Measurements from ENCODE around the gene AGR2.

Gene AGR2

DNA sequence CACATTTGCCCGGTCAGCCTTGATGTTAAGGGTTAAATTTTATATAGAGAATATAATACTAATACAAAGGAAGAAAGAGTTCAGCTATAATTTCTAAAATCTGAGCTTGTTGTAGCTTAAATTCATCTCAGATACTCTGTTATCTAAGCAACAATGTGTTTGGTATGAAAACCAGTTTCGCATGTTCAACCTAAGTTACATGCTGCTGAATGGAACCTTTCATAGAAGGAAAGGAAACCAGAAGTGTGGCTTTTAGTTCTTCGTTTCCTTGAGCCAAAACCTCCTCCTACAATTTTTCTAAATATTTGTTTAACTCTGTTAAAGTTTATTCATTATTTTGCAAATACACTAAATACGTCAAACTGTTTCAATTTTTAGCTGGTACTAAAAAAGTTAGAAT, 18.5 kb downstream of the AGR2 start:
- Histone ChIP-seq H2AK5ac (ENCODE audit: low read length, severe bottlenecking) (no peak overlapping the region), H3K14ac (ENCODE audit: low read length in 2 of 2) (no peak overlapping the region), H2BK5ac (ENCODE audit: low read depth, low read length, poor library complexity, severe bottlenecking) (no peak overlapping the region), H3K79me1 (replicated peaks; ENCODE audit: low read length, poor library complexity, severe bottlenecking) (no peaks in the 10 kb centered on the region), H3K18ac (ENCODE audit: low read depth in 1 of 2, low read length in 2 of 2) (no peak overlapping the region), H3K4ac (ENCODE audit: low read depth in 1 of 2, low read length in 2 of 2) (no peak overlapping the region), H4K91ac (ENCODE audit: low read length) (no peak overlapping the region), H3K23ac (ENCODE audit: low read length in 2 of 2) (no peak overlapping the region), H2BK12ac (ENCODE audit: low read length in 2 of 2) (no peak overlapping the region), H4K8ac (ENCODE audit: low read length) (no peak overlapping the region), H3K9me3 (ENCODE audit: control insufficient read depth, low read length) (no peaks in the 10 kb centered on the region), H3K27me3 (ENCODE audit: control insufficient read depth in 1 of 2, insufficient read depth in 1 of 2, low read length in 2 of 2) (no peaks in the 10 kb centered on the region), H2AFZ (ENCODE audit: low read depth, low read length) (no peak overlapping the region), H2BK120ac (ENCODE audit: low read depth, low read length) (no peak overlapping the region), H3K4me1 (ENCODE audit: control insufficient read depth, insufficient read depth, low read depth, low read length) (no peaks in the 10 kb centered on the region), H3K4me3 (ENCODE audit: insufficient read depth in 1 of 2, low read depth in 1 of 2, low read length in 2 of 2) (no peak overlapping the region), H3K4me2 (ENCODE audit: low read length, poor library complexity, severe bottlenecking) (no peak overlapping the region), H3K9ac (ENCODE audit: low read length) (no peak overlapping the region), H2BK15ac (ENCODE audit: low read depth, poor library complexity, severe bottlenecking) (no peak overlapping the region), H3K36me3 (ENCODE audit: control insufficient read depth in 1 of 2, insufficient read depth in 2 of 2, low read depth in 1 of 2, low read length in 2 of 2) (no peaks in the 10 kb centered on the region), H3K27ac (ENCODE audit: low read length, poor library complexity, severe bottlenecking) (no peak overlapping the region)
- DNase-seq = no peak
- WGBS = 100% methylated on average over 1 of the region's 4 CpGs

DNA sequence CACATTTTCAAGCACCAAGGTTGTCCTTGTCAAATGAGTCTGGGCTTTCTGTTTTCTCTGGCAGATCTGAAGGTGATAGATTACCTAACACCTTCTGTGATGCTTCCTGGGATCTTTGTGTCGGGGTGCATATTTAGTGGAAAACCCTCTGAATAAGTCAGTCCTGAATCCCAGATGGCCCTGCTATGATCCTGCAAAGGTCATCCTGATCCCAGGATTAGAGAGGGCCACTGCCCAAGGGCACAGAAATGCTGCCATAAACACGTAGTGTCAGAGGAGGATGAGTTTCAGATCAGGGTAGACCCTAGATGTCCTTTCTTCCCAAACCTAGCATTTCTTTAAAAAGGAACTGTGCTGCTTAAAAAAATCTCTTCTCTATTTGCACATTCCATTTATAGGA, 19.0 kb downstream of the AGR2 start:
- 82% methylated on average over 2 of the region's 2 CpGs for WGBS
- no peaks in the 10 kb centered on the region for H3K4me1 ChIP-seq (ENCODE audit: control insufficient read depth, insufficient read depth, low read depth, low read length)
- no peak overlapping the region for H3K4me2 ChIP-seq (ENCODE audit: low read length, poor library complexity, severe bottlenecking)

DNA sequence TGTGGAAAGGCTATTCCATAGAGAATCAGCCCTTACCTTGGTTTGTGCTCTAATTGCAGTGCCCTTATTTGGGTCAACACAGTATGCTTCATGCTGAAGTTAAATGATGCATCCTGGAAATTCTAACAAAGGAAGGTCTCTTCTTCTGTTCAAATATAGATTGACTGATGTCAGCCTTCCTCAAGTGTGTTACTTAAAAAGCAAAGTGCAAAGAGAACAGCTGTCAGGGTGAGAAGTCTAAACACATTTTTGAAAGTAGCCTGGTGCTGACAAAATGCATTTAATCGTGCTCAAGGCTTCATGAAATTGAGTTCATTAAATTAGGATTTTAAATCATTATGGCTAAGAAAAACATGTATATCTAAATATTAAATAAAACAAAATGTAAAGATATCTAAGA, 19.5 kb downstream of the AGR2 start:
- no peak overlapping the region for H2AFZ ChIP-seq (ENCODE audit: low read depth, low read length)
- H2BK5ac ChIP-seq (ENCODE audit: low read depth, low read length, poor library complexity, severe bottlenecking) = no peak overlapping the region
- no peak overlapping the region for H4K91ac ChIP-seq (ENCODE audit: low read length)
- H2AK5ac ChIP-seq (ENCODE audit: low read length, severe bottlenecking) = no peak overlapping the region
- H3K9ac ChIP-seq (ENCODE audit: low read length) = no peak overlapping the region
- H3K27me3 ChIP-seq (ENCODE audit: control insufficient read depth in 1 of 2, insufficient read depth in 1 of 2, low read length in 2 of 2) = no peaks in the 10 kb centered on the region
- no peak overlapping the region for H3K18ac ChIP-seq (ENCODE audit: low read depth in 1 of 2, low read length in 2 of 2)
- no peaks in the 10 kb centered on the region for H3K4me1 ChIP-seq (ENCODE audit: control insufficient read depth, insufficient read depth, low read depth, low read length)
- H2BK12ac ChIP-seq (ENCODE audit: low read length in 2 of 2) = no peak overlapping the region
- H3K4me3 ChIP-seq (ENCODE audit: insufficient read depth in 1 of 2, low read depth in 1 of 2, low read length in 2 of 2) = no peak overlapping the region
- whole genome bisulfite sequencing = no CpG with 5 or more reads among the region's 1 CpG
- H3K4ac ChIP-seq (ENCODE audit: low read depth in 1 of 2, low read length in 2 of 2) = no peak overlapping the region
- DNase-seq = no peak
- no peak overlapping the region for H3K27ac ChIP-seq (ENCODE audit: low read length, poor library complexity, severe bottlenecking)
- H2BK120ac ChIP-seq (ENCODE audit: low read depth, low read length) = no peak overlapping the region
- no peak overlapping the region for H3K23ac ChIP-seq (ENCODE audit: low read length in 2 of 2)
- no peak overlapping the region for H3K14ac ChIP-seq (ENCODE audit: low read length in 2 of 2)
- no peaks in the 10 kb centered on the region for H3K36me3 ChIP-seq (ENCODE audit: control insufficient read depth in 1 of 2, insufficient read depth in 2 of 2, low read depth in 1 of 2, low read length in 2 of 2)
- no peak overlapping the region for H3K4me2 ChIP-seq (ENCODE audit: low read length, poor library complexity, severe bottlenecking)
- H4K8ac ChIP-seq (ENCODE audit: low read length) = no peak overlapping the region
- H2BK15ac ChIP-seq (ENCODE audit: low read depth, poor library complexity, severe bottlenecking) = no peak overlapping the region
- no peaks in the 10 kb centered on the region for H3K79me1 ChIP-seq (replicated peaks; ENCODE audit: low read length, poor library complexity, severe bottlenecking)
- no peaks in the 10 kb centered on the region for H3K9me3 ChIP-seq (ENCODE audit: control insufficient read depth, low read length)

More for the DNA sequence above, 19.0 kb downstream of the AGR2 start:
- no peak overlapping the region for H3K23ac ChIP-seq (ENCODE audit: low read length in 2 of 2)
- no peak overlapping the region for H3K27ac ChIP-seq (ENCODE audit: low read length, poor library complexity, severe bottlenecking)
- H3K9ac ChIP-seq (ENCODE audit: low read length) = no peak overlapping the region
- no peaks in the 10 kb centered on the region for H3K27me3 ChIP-seq (ENCODE audit: control insufficient read depth in 1 of 2, insufficient read depth in 1 of 2, low read length in 2 of 2)
- H4K8ac ChIP-seq (ENCODE audit: low read length) = no peak overlapping the region
- no peak overlapping the region for H3K4me3 ChIP-seq (ENCODE audit: insufficient read depth in 1 of 2, low read depth in 1 of 2, low read length in 2 of 2)
- H3K79me1 ChIP-seq (replicated peaks; ENCODE audit: low read length, poor library complexity, severe bottlenecking) = no peaks in the 10 kb centered on the region
- no peak overlapping the region for H2AFZ ChIP-seq (ENCODE audit: low read depth, low read length)
- no peak overlapping the region for H3K4ac ChIP-seq (ENCODE audit: low read depth in 1 of 2, low read length in 2 of 2)
- no peak overlapping the region for H4K91ac ChIP-seq (ENCODE audit: low read length)
- no peak overlapping the region for H3K14ac ChIP-seq (ENCODE audit: low read length in 2 of 2)
- no peak for DNase-seq
- no peak overlapping the region for H2BK5ac ChIP-seq (ENCODE audit: low read depth, low read length, poor library complexity, severe bottlenecking)
- no peak overlapping the region for H3K18ac ChIP-seq (ENCODE audit: low read depth in 1 of 2, low read length in 2 of 2)
- H2BK15ac ChIP-seq (ENCODE audit: low read depth, poor library complexity, severe bottlenecking) = no peak overlapping the region
- no peaks in the 10 kb centered on the region for H3K9me3 ChIP-seq (ENCODE audit: control insufficient read depth, low read length)
- H2AK5ac ChIP-seq (ENCODE audit: low read length, severe bottlenecking) = no peak overlapping the region
- H3K36me3 ChIP-seq (ENCODE audit: control insufficient read depth in 1 of 2, insufficient read depth in 2 of 2, low read depth in 1 of 2, low read length in 2 of 2) = no peaks in the 10 kb centered on the region
- H2BK12ac ChIP-seq (ENCODE audit: low read length in 2 of 2) = no peak overlapping the region
- no peak overlapping the region for H2BK120ac ChIP-seq (ENCODE audit: low read depth, low read length)

DNA sequence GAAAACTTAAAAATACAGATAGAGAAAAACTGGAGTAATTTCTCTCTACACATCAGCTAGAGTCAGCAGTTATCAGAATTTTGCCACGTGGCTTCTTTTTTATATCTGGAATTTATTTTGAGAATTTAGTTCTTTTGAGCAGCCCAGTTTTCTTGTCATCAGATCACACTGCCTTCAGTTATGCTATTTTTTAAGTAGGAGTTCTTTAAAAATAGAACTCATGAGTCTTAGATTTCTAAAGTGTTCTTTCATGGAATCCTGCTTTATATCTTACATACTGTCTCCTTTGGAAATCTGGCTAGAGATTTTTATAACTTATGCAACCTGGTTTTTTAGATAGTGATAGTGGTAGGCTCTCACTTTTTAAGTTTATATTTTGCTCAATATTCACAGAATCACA, 24.2 kb downstream of the AGR2 start:
- no peaks in the 10 kb centered on the region for H3K27me3 ChIP-seq (ENCODE audit: control insufficient read depth in 1 of 2, insufficient read depth in 1 of 2, low read length in 2 of 2)
- no peak overlapping the region for H4K91ac ChIP-seq (ENCODE audit: low read length)
- H3K9ac ChIP-seq (ENCODE audit: low read length) = no peak overlapping the region
- H2AFZ ChIP-seq (ENCODE audit: low read depth, low read length) = no peak overlapping the region
- peaks cover 5% of the 10 kb centered on the region for H3K79me1 ChIP-seq (replicated peaks; ENCODE audit: low read length, poor library complexity, severe bottlenecking)
- no peaks in the 10 kb centered on the region for H3K36me3 ChIP-seq (ENCODE audit: control insufficient read depth in 1 of 2, insufficient read depth in 2 of 2, low read depth in 1 of 2, low read length in 2 of 2)
- no peak overlapping the region for H3K4me3 ChIP-seq (ENCODE audit: insufficient read depth in 1 of 2, low read depth in 1 of 2, low read length in 2 of 2)
- H3K23ac ChIP-seq (ENCODE audit: low read length in 2 of 2) = no peak overlapping the region
- no peak overlapping the region for H2BK120ac ChIP-seq (ENCODE audit: low read depth, low read length)
- no peak overlapping the region for H3K18ac ChIP-seq (ENCODE audit: low read depth in 1 of 2, low read length in 2 of 2)
- no CpG with 5 or more reads among the region's 1 CpG for WGBS
- no peaks in the 10 kb centered on the region for H3K9me3 ChIP-seq (ENCODE audit: control insufficient read depth, low read length)
- no peak overlapping the region for H2AK5ac ChIP-seq (ENCODE audit: low read length, severe bottlenecking)
- H2BK15ac ChIP-seq (ENCODE audit: low read depth, poor library complexity, severe bottlenecking) = no peak overlapping the region
- H3K4me2 ChIP-seq (ENCODE audit: low read length, poor library complexity, severe bottlenecking) = no peak overlapping the region
- no peaks in the 10 kb centered on the region for H3K4me1 ChIP-seq (ENCODE audit: control insufficient read depth, insufficient read depth, low read depth, low read length)
- no peak for DNase-seq
- H3K14ac ChIP-seq (ENCODE audit: low read length in 2 of 2) = no peak overlapping the region
- H2BK12ac ChIP-seq (ENCODE audit: low read length in 2 of 2) = no peak overlapping the region
- H3K4ac ChIP-seq (ENCODE audit: low read depth in 1 of 2, low read length in 2 of 2) = no peak overlapping the region
- H3K27ac ChIP-seq (ENCODE audit: low read length, poor library complexity, severe bottlenecking) = no peak overlapping the region
- no peak overlapping the region for H2BK5ac ChIP-seq (ENCODE audit: low read depth, low read length, poor library complexity, severe bottlenecking)
- no peak overlapping the region for H4K8ac ChIP-seq (ENCODE audit: low read length)

Data from mesenchymal stem cell (in vitro differentiated cells and primary cell).